ENCODE measurements around the gene FBXL7.
"Not testable (repeated sequence)": the region's sequence is repeated elsewhere in the genome, so short reads cannot be mapped to it uniquely, and the experiment has no call there.

Gene FBXL7

GRCh38 chr5:15835514-15835913 is 335.5 kb downstream of the FBXL7 start:
- no peak for DNase-seq

GRCh38 chr5:15837551-15838289 is 337.7 kb downstream of the FBXL7 start:
- DNase-seq, result no peak

GRCh38 chr5:15844253-15844652 is 344.3 kb downstream of the FBXL7 start:
- no peak for DNase-seq

GRCh38 chr5:15844871-15845270 is 344.9 kb downstream of the FBXL7 start:
- DNase-seq, result no peak

- no peak for DNase-seq
These were observed 350.6 kb downstream of the FBXL7 start for GRCh38 chr5:15850536-15850935.

- DNase-seq, result no peak
These were observed 351.0 kb downstream of the FBXL7 start for GRCh38 chr5:15850939-15851341.

- DNase-seq, result no peak
These were observed 352.2 kb downstream of the FBXL7 start for GRCh38 chr5:15852217-15852616.

GRCh38 chr5:15852949-15853348 is 353.0 kb downstream of the FBXL7 start:
- no peak for DNase-seq

GRCh38 chr5:15858326-15858725 is 358.3 kb downstream of the FBXL7 start:
- no peak for DNase-seq

GRCh38 chr5:15864536-15865215 is 364.7 kb downstream of the FBXL7 start:
- DNase-seq, result no peak

GRCh38 chr5:15872259-15872658 is 372.3 kb downstream of the FBXL7 start:
- DNase-seq, result not testable (repeated sequence)

GRCh38 chr5:15877914-15878313 is 377.9 kb downstream of the FBXL7 start:
- no peak for DNase-seq

- DNase-seq, result no peak
These were observed 380.2 kb downstream of the FBXL7 start for GRCh38 chr5:15880201-15880600.

GRCh38 chr5:15885156-15885555 is 385.2 kb downstream of the FBXL7 start:
- DNase-seq, result no peak

GRCh38 chr5:15886156-15886555 is 386.2 kb downstream of the FBXL7 start:
- DNase-seq, result no peak

- no peak for DNase-seq
These were observed 387.1 kb downstream of the FBXL7 start for GRCh38 chr5:15887093-15887492.

- DNase-seq, result no peak
These were observed 389.0 kb downstream of the FBXL7 start for GRCh38 chr5:15889001-15889400.

GRCh38 chr5:15893866-15894265 is 393.9 kb downstream of the FBXL7 start:
- DNase-seq, result no peak

- DNase-seq, result no peak
These were observed 397.7 kb downstream of the FBXL7 start for GRCh38 chr5:15897656-15898055.

GRCh38 chr5:15898641-15899040 is 398.7 kb downstream of the FBXL7 start:
- no peak for DNase-seq

- no peak for DNase-seq
These were observed 399.5 kb downstream of the FBXL7 start for GRCh38 chr5:15899481-15899880.

- no peak for DNase-seq
These were observed 401.2 kb downstream of the FBXL7 start for GRCh38 chr5:15901151-15901550.

GRCh38 chr5:15902066-15902465 is 402.1 kb downstream of the FBXL7 start:
- DNase-seq, result no peak

All from DMS 273 treated with DMSO at 0.1 percent for 48 hours (cell line).